Endodermal cell (in vitro differentiated cells): ENCODE data around the gene ABCA4. TPM values are rescaled to one million over a fixed set of nuclear protein-coding genes. Genes with fewer than 3 reads are reported as not detected.

ENCODE experiments used
- DNase-seq: peaks from one replicate; pipeline ENCODE4 v3.0.0-alpha.2; 2017
- H3K27ac ChIP-seq: 2 replicates; pipeline ENCODE4 v1.5.1; 2013; ENCODE audit warnings: mild to moderate bottlenecking, low read depth, low read length, moderate library complexity
- H3K27me3 ChIP-seq: 2 replicates; pipeline ENCODE4 v1.6.1; 2013; ENCODE audit warnings: mild to moderate bottlenecking, low read length, moderate library complexity; ENCODE audit not compliant: insufficient read depth, control insufficient read depth, poor library complexity, severe bottlenecking
- H3K36me3 ChIP-seq: 2 replicates; pipeline ENCODE4 v1.7.0; 2013; ENCODE audit warnings: mild to moderate bottlenecking, low read length, moderate library complexity; ENCODE audit not compliant: control insufficient read depth, insufficient read depth
- H3K4me1 ChIP-seq: one replicate; pipeline ENCODE4 v1.7.0; 2013; ENCODE audit warnings: low read length; ENCODE audit not compliant: control insufficient read depth, insufficient read depth
- H3K4me3 ChIP-seq: 2 replicates; pipeline ENCODE4 v1.5.1; 2013; ENCODE audit warnings: mild to moderate bottlenecking, low read length, moderate library complexity
- H3K9ac ChIP-seq: 2 replicates; pipeline ENCODE4 v1.6.1; 2013; ENCODE audit warnings: mild to moderate bottlenecking, low read length, moderate library complexity; ENCODE audit not compliant: poor library complexity, severe bottlenecking; ENCODE audit errors: extremely low read depth
- H3K9me3 ChIP-seq: 2 replicates; pipeline ENCODE4 v1.6.1; 2013; ENCODE audit warnings: mild to moderate bottlenecking, low read length, moderate library complexity; ENCODE audit not compliant: control insufficient read depth
- H3K27ac Mint-ChIP-seq: 2 replicates; pipeline ENCODE4 v1.8.0; 2020; ENCODE audit warnings: mixed read lengths
- H3K27me3 Mint-ChIP-seq: 2 replicates; pipeline ENCODE4 v1.8.0; 2021; ENCODE audit warnings: mild to moderate bottlenecking, mixed read lengths; ENCODE audit not compliant: insufficient read depth
- H3K36me3 Mint-ChIP-seq: 2 replicates; pipeline ENCODE4 v1.8.0; 2020; ENCODE audit warnings: low read depth, mixed read lengths
- H3K4me1 Mint-ChIP-seq: 2 replicates; pipeline ENCODE4 v1.8.0; 2020; ENCODE audit warnings: mixed read lengths
- H3K4me3 Mint-ChIP-seq: 2 replicates; pipeline ENCODE4 v1.8.0; 2020; ENCODE audit warnings: mild to moderate bottlenecking, moderate library complexity, mixed read lengths
- H3K9me3 Mint-ChIP-seq: 2 replicates; pipeline ENCODE4 v1.8.0; 2020; ENCODE audit warnings: mild to moderate bottlenecking, mixed read lengths
- CTCF ChIP-seq: fragments of 200-600 bp; sonication (generic); conservative IDR thresholded peaks from 2 replicates; pipeline ENCODE4 v1.5.0; 2021; ENCODE audit warnings: antibody characterized with exemption, mild to moderate bottlenecking
- WGBS, 2 experiments: methylation state at CpG; one replicate each; pipeline versions ENCODE4 v1.1.5 to v1.1.7; 2013; ENCODE audit warnings: missing lambda C conversion rate in 2 of 2, mixed read lengths in 1 of 2; ENCODE audit not compliant: insufficient coverage in 1 of 2, insufficient read length in 1 of 2; 5-methylcytosine and 5-hydroxymethylcytosine counted together
- total RNA-seq, 2 donors: library from RNA; stranded (reverse); fragmentation: NEBNext Ultra II Directional in 1 of 2; extraction: Animal tissue kit (Norgen Biotek cat#: 25700) in 1 of 2; gene quantifications; 2 replicates in 1 of 2; 3 replicates in 1 of 2; pipeline ENCODE4 v1.2.1, GENCODE V29; 2021

Gene ABCA4
- total RNA-seq, 2 donors from 2014 or later: 1.6 to 1.7 TPM

GRCh38 chr1:93997756-93998155 is 123.2 kb downstream of the ABCA4 start:
- no peak overlapping the region for H3K27ac Mint-ChIP-seq
- no peak overlapping the region for H3K27ac ChIP-seq
- 92 to 97% methylated on average over 5 to 7 of the region's 7 CpGs for WGBS, 2 experiments
- no peaks in the 10 kb centered on the region for H3K4me1 ChIP-seq
- no peaks in the 10 kb centered on the region for H3K36me3 Mint-ChIP-seq
- no peak overlapping the region for H3K4me3 Mint-ChIP-seq
- H3K9ac ChIP-seq: no peak overlapping the region
- no peak for TF ChIP-seq CTCF
- H3K36me3 ChIP-seq: no peaks in the 10 kb centered on the region
- no peaks in the 10 kb centered on the region for H3K4me1 Mint-ChIP-seq
- no peak for DNase-seq
- no peaks in the 10 kb centered on the region for H3K27me3 ChIP-seq
- no peaks in the 10 kb centered on the region for H3K9me3 Mint-ChIP-seq
- no peaks in the 10 kb centered on the region for H3K9me3 ChIP-seq
- H3K27me3 Mint-ChIP-seq: no peaks in the 10 kb centered on the region
- H3K4me3 ChIP-seq: no peak overlapping the region

GRCh38 chr1:93995837-93996536 is 125.0 kb downstream of the ABCA4 start:
- Histone ChIP-seq H3K4me1 (no peaks in the 10 kb centered on the region), H3K9ac (no peak overlapping the region), H3K9me3 (no peaks in the 10 kb centered on the region), H3K27me3 (no peaks in the 10 kb centered on the region), H3K4me3 (no peak overlapping the region), H3K36me3 (no peaks in the 10 kb centered on the region), H3K27ac (no peak overlapping the region)
- H3K4me1 Mint-ChIP-seq: no peaks in the 10 kb centered on the region
- TF ChIP-seq CTCF: no peak
- no peak overlapping the region for H3K4me3 Mint-ChIP-seq
- DNase-seq: no peak
- H3K27me3 Mint-ChIP-seq: no peaks in the 10 kb centered on the region
- no peak overlapping the region for H3K27ac Mint-ChIP-seq
- WGBS, 2 experiments: 77 to 82% methylated on average over 2 to 5 of the region's 5 CpGs
- H3K9me3 Mint-ChIP-seq: no peaks in the 10 kb centered on the region
- H3K36me3 Mint-ChIP-seq: no peaks in the 10 kb centered on the region

GRCh38 chr1:93993731-93994130 is 127.2 kb downstream of the ABCA4 start:
- no peak for DNase-seq
- Histone ChIP-seq H3K4me3 (no peak overlapping the region), H3K36me3 (no peaks in the 10 kb centered on the region), H3K4me1 (no peaks in the 10 kb centered on the region), H3K9me3 (no peaks in the 10 kb centered on the region), H3K27me3 (no peaks in the 10 kb centered on the region), H3K27ac (no peak overlapping the region), H3K9ac (no peak overlapping the region)
- TF ChIP-seq CTCF: no peak
- 86 to 94% methylated on average over 2 to 6 of the region's 6 CpGs for WGBS, 2 experiments
- Mint-ChIP-seq H3K27me3 (no peaks in the 10 kb centered on the region), H3K27ac (no peak overlapping the region), H3K4me1 (no peaks in the 10 kb centered on the region), H3K4me3 (no peak overlapping the region), H3K36me3 (no peaks in the 10 kb centered on the region), H3K9me3 (no peaks in the 10 kb centered on the region)
